IPS DF 6.9 (cell line): ENCODE measurements around the gene CHRNA5.

Experiments
- DNase-seq: peaks from one replicate; pipeline ENCODE4 v3.0.0-alpha.2; 2013; ENCODE audit warnings: low read depth, low spot score
- H3K27ac ChIP-seq: one replicate; pipeline ENCODE4 v1.5.1; 2013; ENCODE audit warnings: low read length, control low read depth
- H3K27me3 ChIP-seq: 2 replicates; pipeline ENCODE4 v1.6.1; 2013; ENCODE audit warnings: mild to moderate bottlenecking, low read length; ENCODE audit not compliant: control insufficient read depth, insufficient read depth
- H3K36me3 ChIP-seq: 2 replicates; pipeline ENCODE4 v1.6.1; 2013; ENCODE audit warnings: low read length; ENCODE audit not compliant: control insufficient read depth, insufficient read depth
- H3K4me1 ChIP-seq: 2 replicates; pipeline ENCODE4 v1.6.1; 2013; ENCODE audit warnings: low read length; ENCODE audit not compliant: control insufficient read depth, insufficient read depth
- H3K4me3 ChIP-seq: 2 replicates; pipeline ENCODE4 v1.5.1; 2013; ENCODE audit warnings: mild to moderate bottlenecking, low read length
- H3K9me3 ChIP-seq: 2 replicates; pipeline ENCODE4 v1.6.1; 2013; ENCODE audit warnings: low read length, inconsistent platforms; ENCODE audit not compliant: control insufficient read depth, insufficient read depth
- WGBS: extraction: QIAGEN DNeasy Blood & Tissue Kit; methylation state at CpG from one replicate; pipeline ENCODE4 v1.1.7; 2013; ENCODE audit warnings: mixed read lengths, missing lambda C conversion rate; ENCODE audit not compliant: insufficient read length, insufficient coverage; 5-methylcytosine and 5-hydroxymethylcytosine counted together

Gene CHRNA5

GRCh38 chr15:78638658-78639314, 73.5 kb downstream of the CHRNA5 start:
- Histone ChIP-seq H3K27me3 (no peaks in the 10 kb centered on the region), H3K36me3 (no peaks in the 10 kb centered on the region), H3K4me3 (no peak overlapping the region), H3K27ac (no peak overlapping the region), H3K9me3 (no peaks in the 10 kb centered on the region), H3K4me1 (0 out of 2 replicates have a peak, but pooled peaks cover 2% of the 10 kb centered on the region)
- WGBS, result no CpG with 5 or more reads among the region's 4 CpGs
- DNase-seq, result peak; percentile 78

- WGBS, result no CpG with 5 or more reads among the region's 32 CpGs
- no peaks in the 10 kb centered on the region for H3K36me3 ChIP-seq
- H3K4me1 ChIP-seq, result 0 out of 2 replicates have a peak, but pooled peaks cover 2% of the 10 kb centered on the region
- H3K9me3 ChIP-seq, result no peaks in the 10 kb centered on the region
- DNase-seq, result no peak
- H3K4me3 ChIP-seq, result peak overlapping the region; percentile 76; the same call in 1 of the 2 replicates
- no peaks in the 10 kb centered on the region for H3K27me3 ChIP-seq
- H3K27ac ChIP-seq, result no peak overlapping the region
Measured at GRCh38 chr15:78640527-78641101, 75.3 kb downstream of the CHRNA5 start.

- no CpG with 5 or more reads among the region's 47 CpGs for WGBS
- no peaks in the 10 kb centered on the region for H3K27me3 ChIP-seq
- H3K9me3 ChIP-seq, result no peaks in the 10 kb centered on the region
- DNase-seq, result peak; percentile 74
- peak within 1 kb of the TSS; percentile 76; the same call in 1 of the 2 replicates for H3K4me3 ChIP-seq
- no peak within 1 kb of the TSS for H3K27ac ChIP-seq
- no peaks in the 10 kb centered on the region for H3K36me3 ChIP-seq
- H3K4me1 ChIP-seq, result 0 out of 2 replicates have a peak, but pooled peaks cover 2% of the 10 kb centered on the region
Measured at GRCh38 chr15:78641102-78641748, 75.9 kb downstream of the CHRNA5 start, which contains the start of gene CHRNB4. Gene CHRNB4, minus strand, starts transcription at chr15:78641210. Its CDS starts 77 bp downstream, at chr15:78641133.

GRCh38 chr15:78641749-78642275, 76.5 kb downstream of the CHRNA5 start:
- H3K27ac ChIP-seq, result no peak overlapping the region
- H3K4me3 ChIP-seq, result peak overlapping the region; percentile 76; the same call in 1 of the 2 replicates
- H3K9me3 ChIP-seq, result no peaks in the 10 kb centered on the region
- H3K27me3 ChIP-seq, result no peaks in the 10 kb centered on the region
- H3K36me3 ChIP-seq, result no peaks in the 10 kb centered on the region
- no CpG with 5 or more reads among the region's 11 CpGs for WGBS
- no peak for DNase-seq
- H3K4me1 ChIP-seq, result 0 out of 2 replicates have a peak, but pooled peaks cover 2% of the 10 kb centered on the region

- Histone ChIP-seq H3K4me1 (0 out of 2 replicates have a peak, but pooled peaks cover 2% of the 10 kb centered on the region), H3K36me3 (no peaks in the 10 kb centered on the region), H3K4me3 (no peak overlapping the region), H3K27ac (no peak overlapping the region), H3K9me3 (no peaks in the 10 kb centered on the region), H3K27me3 (no peaks in the 10 kb centered on the region)
- DNase-seq, result no peak
- WGBS, result no CpG with 5 or more reads among the region's 5 CpGs
Measured at GRCh38 chr15:78642331-78642730, 77.0 kb downstream of the CHRNA5 start.
